ENCODE data around the gene RPS6KA2. TPM values are rescaled to one million over a fixed set of nuclear protein-coding genes. Genes with fewer than 3 reads are reported as not detected.

RPS6KA2 gene
- total and polyA plus RNA-seq, 2 donors (not counting 3 experiments of a cell fraction or from before 2014, with no cell fraction given), result 54.5 to 75.8 TPM

DNA sequence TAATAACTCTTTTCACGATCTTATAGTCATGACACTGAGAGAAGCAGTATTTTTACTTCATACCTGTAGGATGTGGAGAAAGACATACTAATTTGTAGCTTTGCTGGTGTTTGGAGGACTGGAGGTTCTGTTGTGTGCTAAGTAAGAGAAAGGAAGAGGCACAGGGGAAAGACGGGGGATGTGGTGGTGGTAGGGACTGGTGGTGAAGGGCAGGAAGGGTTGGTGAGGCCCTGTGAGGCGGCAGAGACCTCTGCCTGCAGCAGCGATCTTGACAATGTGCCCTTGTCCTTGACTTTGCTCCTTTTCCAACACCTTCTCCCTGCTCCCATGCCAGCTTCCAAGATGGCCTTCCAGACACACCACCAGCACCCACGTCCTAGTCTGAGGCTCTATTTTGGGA lies 211.7 kb downstream of the RPS6KA2 start:
- Histone ChIP-seq H3K9me1 (replicated peaks; ENCODE audit: control insufficient read depth, extremely low read depth, insufficient read depth, low read length) (no peaks in the 10 kb centered on the region), H3K27me3 (ENCODE audit: control insufficient read depth in 2 of 2, insufficient read depth in 2 of 2, low read length in 2 of 2) (no peaks in the 10 kb centered on the region), H3K4me1 (ENCODE audit: control insufficient read depth, extremely low read depth, insufficient read depth, low read length) (peaks cover 2% of the 10 kb centered on the region), H3K36me3 (ENCODE audit: control insufficient read depth in 2 of 2, extremely low read depth in 1 of 2, insufficient read depth in 2 of 2, low read length in 2 of 2) (peaks cover 2 to 52% of the 10 kb centered on the region in 2 experiments), H3K9ac (replicated peaks; ENCODE audit: extremely low read depth, insufficient read depth, low read length) (no peak overlapping the region), H2AFZ (ENCODE audit: low read depth, low read length) (no peak overlapping the region), H3K27ac (ENCODE audit: insufficient read depth, low read depth, low read length) (no peak overlapping the region), H3K79me2 (ENCODE audit: control insufficient read depth, insufficient read depth, low read length) (no peaks in the 10 kb centered on the region), H4K20me1 (replicated peaks; ENCODE audit: control insufficient read depth, extremely low read depth, insufficient read depth, low read length) (no peaks in the 10 kb centered on the region), H3K9me3 (replicated peaks; ENCODE audit: control insufficient read depth, insufficient read depth, low read length) (no peaks in the 10 kb centered on the region), H3K4me2 (ENCODE audit: insufficient read depth, low read length) (no peak overlapping the region), H3K4me3 (replicated peaks in 1 of 3; ENCODE audit: insufficient read depth in 1 of 3, low read depth in 1 of 3, low read length in 3 of 3) (no peak overlapping the region)
- no peak for TF ChIP-seq GATA2 (IDR thresholded peaks at IDR 0.05; ENCODE audit: insufficient read depth, insufficient read length, low read depth, low read length)
- TF ChIP-seq, protein P1, sequence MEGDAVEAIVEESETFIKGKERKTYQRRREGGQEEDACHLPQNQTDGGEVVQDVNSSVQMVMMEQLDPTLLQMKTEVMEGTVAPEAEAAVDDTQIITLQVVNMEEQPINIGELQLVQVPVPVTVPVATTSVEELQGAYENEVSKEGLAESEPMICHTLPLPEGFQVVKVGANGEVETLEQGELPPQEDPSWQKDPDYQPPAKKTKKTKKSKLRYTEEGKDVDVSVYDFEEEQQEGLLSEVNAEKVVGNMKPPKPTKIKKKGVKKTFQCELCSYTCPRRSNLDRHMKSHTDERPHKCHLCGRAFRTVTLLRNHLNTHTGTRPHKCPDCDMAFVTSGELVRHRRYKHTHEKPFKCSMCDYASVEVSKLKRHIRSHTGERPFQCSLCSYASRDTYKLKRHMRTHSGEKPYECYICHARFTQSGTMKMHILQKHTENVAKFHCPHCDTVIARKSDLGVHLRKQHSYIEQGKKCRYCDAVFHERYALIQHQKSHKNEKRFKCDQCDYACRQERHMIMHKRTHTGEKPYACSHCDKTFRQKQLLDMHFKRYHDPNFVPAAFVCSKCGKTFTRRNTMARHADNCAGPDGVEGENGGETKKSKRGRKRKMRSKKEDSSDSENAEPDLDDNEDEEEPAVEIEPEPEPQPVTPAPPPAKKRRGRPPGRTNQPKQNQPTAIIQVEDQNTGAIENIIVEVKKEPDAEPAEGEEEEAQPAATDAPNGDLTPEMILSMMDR (IDR thresholded peaks at IDR 0.05; ENCODE audit: extremely low read depth in 1 of 2, insufficient read depth in 1 of 2, low read depth in 1 of 2, low read length in 2 of 2), result no peak
- TF ChIP-seq MYC (IDR thresholded peaks at IDR 0.05; ENCODE audit: low read depth, low read length), result no peak
- no peak for TF ChIP-seq POLR2A (IDR thresholded peaks at IDR 0.05; ENCODE audit: low read depth, low read length)
- TF ChIP-seq, protein P2, sequence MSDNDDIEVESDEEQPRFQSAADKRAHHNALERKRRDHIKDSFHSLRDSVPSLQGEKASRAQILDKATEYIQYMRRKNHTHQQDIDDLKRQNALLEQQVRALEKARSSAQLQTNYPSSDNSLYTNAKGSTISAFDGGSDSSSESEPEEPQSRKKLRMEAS (IDR thresholded peaks at IDR 0.05; ENCODE audit: insufficient read depth, insufficient read length), result no peak
- DNase-seq (ENCODE audit: low read depth, low spot score), result no peak
- dilution Hi-C loops (cut with MboI; ENCODE audit: extremely low pct_ligation_motif_present, low sequenced_read_pairs), result no loop called here
- CTCF ChIA-PET, result interaction anchor here (0.8 kb wide), 1 partner anchor 15 kb away, joined by 3 read pairs; no protein-coding TSS in a partner anchor
- BruUV-seq (replicated peaks), result no TSS peak
- FAIRE-seq, result no peak
- intact Hi-C loops (cut with micrococcal nuclease), result no loop called here
- POLR2A ChIA-PET, result no interaction called here

DNA sequence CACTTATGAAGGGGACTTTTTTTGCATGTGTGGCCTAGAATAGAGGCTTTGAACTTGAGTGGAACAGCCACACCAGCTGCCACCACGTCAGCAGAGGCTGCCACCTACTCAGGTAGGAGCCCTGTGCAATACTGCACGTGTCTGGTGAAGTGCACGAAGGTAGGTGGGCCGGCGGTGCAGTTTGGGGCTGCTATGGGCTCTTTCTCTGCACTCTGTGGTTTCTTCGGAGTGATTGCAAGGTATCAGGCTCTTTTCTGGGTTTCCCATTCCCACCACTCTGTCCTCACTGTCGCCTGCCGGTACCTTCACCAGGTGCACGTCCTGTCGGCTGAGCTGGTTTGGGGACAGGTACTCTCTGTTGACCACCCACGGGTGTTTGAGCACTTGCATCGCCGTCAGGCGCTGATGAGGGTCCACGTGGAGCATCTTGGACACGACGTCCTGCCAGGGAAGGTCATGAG lies 213.5 kb downstream of the RPS6KA2 start:
- Histone ChIP-seq H3K27ac (ENCODE audit: insufficient read depth, low read depth, low read length) (no peak overlapping the region), H3K36me3 (ENCODE audit: control insufficient read depth in 2 of 2, extremely low read depth in 1 of 2, insufficient read depth in 2 of 2, low read length in 2 of 2) (peaks cover 2 to 45% of the 10 kb centered on the region in 2 experiments), H2AFZ (ENCODE audit: low read depth, low read length) (no peak overlapping the region), H3K27me3 (ENCODE audit: control insufficient read depth in 2 of 2, insufficient read depth in 2 of 2, low read length in 2 of 2) (no peaks in the 10 kb centered on the region), H3K4me1 (ENCODE audit: control insufficient read depth, extremely low read depth, insufficient read depth, low read length) (no peaks in the 10 kb centered on the region), H3K9ac (replicated peaks; ENCODE audit: extremely low read depth, insufficient read depth, low read length) (no peak overlapping the region), H3K4me2 (ENCODE audit: insufficient read depth, low read length) (no peak overlapping the region), H3K79me2 (ENCODE audit: control insufficient read depth, insufficient read depth, low read length) (no peaks in the 10 kb centered on the region), H3K4me3 (replicated peaks in 1 of 3; ENCODE audit: insufficient read depth in 1 of 3, low read depth in 1 of 3, low read length in 3 of 3) (no peak overlapping the region), H4K20me1 (replicated peaks; ENCODE audit: control insufficient read depth, extremely low read depth, insufficient read depth, low read length) (no peaks in the 10 kb centered on the region), H3K9me3 (replicated peaks; ENCODE audit: control insufficient read depth, insufficient read depth, low read length) (no peaks in the 10 kb centered on the region), H3K9me1 (replicated peaks; ENCODE audit: control insufficient read depth, extremely low read depth, insufficient read depth, low read length) (no peaks in the 10 kb centered on the region)
- no peak for TF ChIP-seq JUN (IDR thresholded peaks at IDR 0.05; ENCODE audit: borderline replicate concordance, insufficient read depth, insufficient read length, low read depth)
- no peak for TF ChIP-seq POLR2AphosphoS5 (IDR thresholded peaks at IDR 0.05; ENCODE audit: insufficient read depth, low read depth, low read length)
- no peak for TF ChIP-seq MYC (IDR thresholded peaks at IDR 0.05; ENCODE audit: low read depth, low read length)
- TF ChIP-seq, protein P1 (IDR thresholded peaks at IDR 0.05; ENCODE audit: extremely low read depth in 1 of 2, insufficient read depth in 1 of 2, low read depth in 1 of 2, low read length in 2 of 2), result no peak
- no peak for TF ChIP-seq EZH2 (IDR thresholded peaks at IDR 0.05; ENCODE audit: borderline replicate concordance, low read depth, low read length, severe bottlenecking)
- TF ChIP-seq, protein P2 (IDR thresholded peaks at IDR 0.05; ENCODE audit: insufficient read depth, insufficient read length), result no peak
- no peak for TF ChIP-seq POLR2A (IDR thresholded peaks at IDR 0.05; ENCODE audit: low read depth, low read length)
- no peak for TF ChIP-seq GATA2 (IDR thresholded peaks at IDR 0.05; ENCODE audit: insufficient read depth, insufficient read length, low read depth, low read length)
- no peak for TF ChIP-seq FOS (IDR thresholded peaks at IDR 0.05; ENCODE audit: borderline replicate concordance, insufficient read depth, low read length)
- ChIA-PET CTCF (no interaction called here), POLR2A (no interaction called here)
- DNase-seq (ENCODE audit: low read depth, low spot score), result no peak
- dilution Hi-C loops (cut with MboI; ENCODE audit: extremely low pct_ligation_motif_present, low sequenced_read_pairs), result no loop called here
- intact Hi-C loops (cut with micrococcal nuclease), result no loop called here
- no peak for FAIRE-seq
- BruUV-seq (replicated peaks), result no TSS peak

Data from endothelial cell of umbilical vein (primary cell).